GM19467 (cell line): ENCODE results near the gene KHDRBS2.

Experiments used
- ATAC-seq: cut with Tn5 transposase; IDR thresholded peaks from one replicate; pipeline ENCODE4 v1.9.1; 2021; ENCODE audit warnings: mild to moderate bottlenecking, moderate library complexity; ENCODE audit not compliant: unreplicated experiment

Gene KHDRBS2

DNA sequence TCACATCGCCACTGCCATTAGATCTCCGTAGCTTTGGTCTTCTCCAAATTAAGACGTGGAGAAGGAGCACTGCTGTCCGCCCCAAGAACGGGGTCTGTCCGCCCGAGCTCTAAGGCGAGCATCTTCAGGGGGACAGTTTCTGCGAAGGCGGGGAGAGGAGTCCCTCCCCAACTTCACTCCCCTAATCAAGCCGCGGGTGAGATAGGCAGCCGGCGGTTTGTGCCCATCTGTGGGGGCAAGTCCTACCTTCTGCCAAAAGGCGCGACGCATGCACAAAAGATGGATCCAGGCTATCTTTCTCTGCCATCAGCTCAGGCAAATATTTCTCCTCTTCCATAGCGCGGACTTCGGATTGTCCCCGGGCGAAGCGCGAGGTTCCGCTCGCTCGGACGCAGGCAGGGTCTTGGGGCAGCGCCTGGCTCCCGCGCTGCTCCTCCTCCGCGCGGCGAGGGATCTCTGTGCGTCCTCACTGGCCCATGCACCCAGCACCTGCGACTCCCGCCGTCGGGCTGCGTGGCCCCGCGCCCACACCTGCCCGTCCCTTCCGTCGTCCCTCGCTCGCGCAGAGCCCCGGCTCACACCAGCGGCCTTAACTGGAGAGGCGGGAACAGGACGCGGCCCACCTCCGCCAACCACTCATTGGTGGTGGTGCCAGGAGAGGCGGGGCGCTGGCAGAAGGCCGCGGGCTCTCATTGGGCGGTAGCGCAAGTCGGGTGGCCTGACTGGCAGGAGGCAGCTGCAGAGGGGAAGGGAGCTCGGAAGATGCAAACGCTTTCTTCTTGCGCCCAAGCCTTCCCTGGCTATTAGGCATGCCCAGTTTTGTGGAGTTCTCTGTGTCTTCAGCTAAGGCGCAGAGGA lies at the start of gene KHDRBS2:
Gene KHDRBS2 (minus strand): TSS at position 614 of the 858 bp plus-strand sequence.
- peak; percentile 100 for ATAC-seq

DNA sequence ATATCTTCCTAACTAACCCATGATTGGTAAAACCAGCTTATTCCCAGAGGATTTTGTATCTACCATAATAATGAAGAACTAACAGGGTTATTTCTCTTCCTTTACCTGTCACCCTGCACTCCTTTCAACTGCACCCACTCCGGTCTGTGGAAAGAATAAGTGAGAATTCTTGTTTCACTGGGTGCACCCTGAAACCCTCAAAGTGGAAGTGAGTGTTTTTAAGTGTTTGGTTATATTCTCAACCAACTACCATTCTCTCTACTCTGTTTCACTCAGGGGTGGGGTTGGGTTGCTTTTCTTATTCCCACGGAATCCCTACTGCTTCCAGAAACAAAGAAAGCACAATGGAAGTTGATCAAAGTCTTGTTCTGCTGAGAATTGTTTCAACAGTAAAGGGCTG lies 42.6 kb upstream of the KHDRBS2 start:
- no peak for ATAC-seq

- no peak for ATAC-seq
Measured at GRCh38 chr6:62324834-62325233, 38.8 kb upstream of the KHDRBS2 start.

DNA sequence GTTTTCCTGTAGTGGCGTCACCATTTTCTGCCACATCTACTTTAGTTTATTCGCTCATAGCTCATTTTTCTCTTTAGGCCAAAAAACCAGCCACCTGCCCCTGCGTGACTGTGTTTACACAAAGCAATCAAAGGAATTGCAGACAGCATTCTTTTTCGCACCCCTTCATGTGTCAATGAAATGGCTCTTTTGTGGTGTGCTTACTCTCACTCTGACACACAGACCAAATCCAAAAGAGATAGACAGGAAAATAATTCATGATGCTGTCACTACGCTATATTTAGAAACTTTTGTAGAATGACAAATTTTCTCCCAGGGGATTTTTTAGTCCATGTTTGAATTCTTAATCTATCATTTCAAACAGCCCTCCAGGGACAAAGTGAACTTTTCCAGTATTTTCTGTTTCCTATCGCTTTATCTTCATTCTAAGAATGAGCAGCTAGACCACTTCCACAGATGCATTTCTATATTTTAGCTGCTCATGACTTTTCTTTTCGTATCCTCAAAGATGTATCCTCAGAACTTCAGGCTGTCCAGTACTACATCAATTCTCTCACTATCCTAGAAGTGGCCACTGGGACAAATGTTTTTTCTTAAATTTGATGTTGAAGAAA lies 37.9 kb upstream of the KHDRBS2 start:
- ATAC-seq, result no peak

- peak; percentile 82 for ATAC-seq
Measured at GRCh38 chr6:62298745-62299392, 12.8 kb upstream of the KHDRBS2 start.

GRCh38 chr6:62296541-62296940 lies 10.5 kb upstream of the KHDRBS2 start:
- ATAC-seq, result no peak

DNA sequence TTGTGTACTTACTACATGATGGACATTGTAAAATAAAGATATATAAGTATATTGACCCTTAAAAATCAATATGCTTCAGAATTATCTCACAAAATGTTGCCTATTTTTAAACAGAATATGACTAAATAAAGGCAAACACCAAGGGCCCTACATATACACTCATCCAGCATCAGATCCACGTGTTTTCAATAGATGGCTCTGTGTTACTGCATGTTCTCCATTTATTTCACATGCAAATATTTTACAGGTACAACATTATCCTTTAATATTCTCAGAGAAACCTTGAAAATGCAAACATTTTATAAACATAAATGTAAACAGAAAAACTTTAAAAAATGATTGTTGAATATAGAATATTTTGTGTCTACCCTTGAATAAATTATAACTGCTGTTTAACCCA lies 2.9 kb upstream of the KHDRBS2 start:
- no peak for ATAC-seq

DNA sequence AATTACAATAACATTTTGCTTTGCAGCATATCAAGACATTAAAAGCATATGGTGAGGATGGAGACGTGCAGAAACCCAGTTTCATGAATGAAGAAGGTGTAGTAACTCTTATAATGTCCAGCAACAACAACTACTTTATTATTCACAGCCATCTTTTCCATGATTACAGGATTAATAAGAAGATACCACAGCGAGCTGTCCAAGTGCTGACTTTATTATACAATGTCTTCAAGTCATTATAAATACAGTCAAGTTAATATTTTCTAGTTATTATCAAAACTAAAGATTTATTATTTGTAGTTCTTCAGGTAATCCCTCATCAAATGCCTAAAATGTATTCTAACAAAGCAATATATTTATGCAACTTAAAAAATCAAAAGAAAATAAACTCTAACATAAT lies 2.5 kb upstream of the KHDRBS2 start:
- no peak for ATAC-seq

- no peak for ATAC-seq
Measured at GRCh38 chr6:62286470-62286843, 432 bp upstream of the KHDRBS2 start.

- ATAC-seq, result no peak
Measured at GRCh38 chr6:62284725-62285124, 1.3 kb downstream of the KHDRBS2 start.

DNA sequence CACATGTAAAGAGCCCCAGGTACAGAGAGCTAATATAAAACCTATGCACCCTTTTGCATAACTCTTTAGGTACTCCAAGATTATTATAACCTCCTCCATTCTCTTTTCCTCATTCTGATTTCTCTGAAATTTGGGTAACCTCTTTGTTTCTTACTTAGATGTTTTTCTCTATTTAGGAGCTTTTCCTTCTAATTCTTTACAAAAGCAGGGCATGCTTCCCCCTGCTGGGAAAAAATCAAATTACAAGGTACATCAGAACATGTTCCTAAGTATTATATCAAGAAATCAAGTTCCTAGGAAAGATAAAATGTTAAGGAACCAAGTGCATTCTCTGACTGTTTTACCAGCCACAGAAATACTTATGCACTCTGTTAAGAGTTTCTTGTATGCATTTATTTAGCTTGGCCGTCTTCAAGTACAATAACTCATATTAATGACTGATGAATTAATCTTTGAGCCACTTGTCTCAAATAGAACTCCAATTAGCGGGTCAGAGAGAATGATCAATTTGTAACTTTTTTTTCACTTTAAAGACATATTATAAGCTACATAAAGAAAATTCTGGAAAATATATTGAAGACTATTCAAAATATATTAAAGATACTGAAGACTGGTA lies 2.1 kb downstream of the KHDRBS2 start:
- no peak for ATAC-seq

GRCh38 chr6:62283365-62283764 lies 2.7 kb downstream of the KHDRBS2 start:
- ATAC-seq, result no peak

DNA sequence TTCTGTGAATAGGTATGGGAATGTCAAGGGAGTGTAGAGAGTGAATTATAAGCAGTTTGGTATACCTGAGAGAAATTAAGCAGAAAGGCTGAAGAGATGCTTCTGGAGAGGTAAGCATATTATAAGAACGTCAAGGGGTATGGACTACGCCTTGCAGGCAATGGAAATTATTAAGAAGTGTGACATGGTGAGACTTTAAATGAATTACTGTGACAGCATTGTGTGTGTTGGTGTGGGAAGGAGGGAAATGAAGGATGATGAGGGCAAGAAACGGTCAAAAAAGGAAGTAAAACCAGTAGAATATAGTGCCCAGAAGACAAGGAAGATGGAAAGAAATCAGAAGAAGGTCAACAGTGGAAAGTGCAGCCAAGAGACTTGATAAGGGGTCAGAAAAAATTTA lies 5.9 kb downstream of the KHDRBS2 start:
- ATAC-seq, result no peak

GRCh38 chr6:62272114-62272513 lies 13.9 kb downstream of the KHDRBS2 start:
- ATAC-seq, result no peak

- no peak for ATAC-seq
Measured at GRCh38 chr6:62265906-62266525, 20.0 kb downstream of the KHDRBS2 start.

DNA sequence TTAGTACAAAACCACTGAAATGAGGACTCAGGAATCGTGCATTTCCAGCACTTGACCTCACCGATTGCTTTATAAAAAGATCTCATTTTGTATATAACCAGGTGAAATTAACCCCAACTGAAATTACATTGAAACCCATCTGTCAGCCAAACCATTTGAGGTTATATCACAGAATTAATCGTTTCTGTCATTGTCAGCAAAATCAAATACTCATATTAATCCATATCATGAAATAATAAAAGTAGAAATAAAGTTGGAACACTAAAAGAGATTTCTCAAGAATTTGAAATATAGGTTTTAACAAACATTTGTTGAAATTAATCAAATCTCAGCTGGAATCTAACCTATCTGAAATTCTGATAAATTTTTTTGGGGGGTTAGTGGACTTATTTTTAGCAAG lies 23.7 kb downstream of the KHDRBS2 start:
- ATAC-seq, result no peak

DNA sequence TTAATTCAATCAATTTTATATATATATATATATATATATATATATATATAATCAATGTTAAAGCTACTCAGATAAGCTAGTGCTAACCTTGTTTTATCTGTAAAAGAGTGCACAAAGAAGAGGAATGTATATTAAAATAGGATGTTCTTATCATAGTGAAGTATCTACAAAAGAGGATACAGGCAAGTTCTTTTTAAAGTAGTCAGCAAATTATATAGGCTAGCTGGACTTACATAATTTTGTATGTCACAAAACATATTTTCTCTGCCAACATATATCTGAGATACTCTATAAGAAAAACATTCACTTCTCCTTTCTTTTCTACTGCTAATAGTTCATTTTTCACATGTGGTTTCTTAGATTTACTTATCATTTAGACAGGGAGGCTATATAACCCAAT lies 39.9 kb downstream of the KHDRBS2 start:
- no peak for ATAC-seq

DNA sequence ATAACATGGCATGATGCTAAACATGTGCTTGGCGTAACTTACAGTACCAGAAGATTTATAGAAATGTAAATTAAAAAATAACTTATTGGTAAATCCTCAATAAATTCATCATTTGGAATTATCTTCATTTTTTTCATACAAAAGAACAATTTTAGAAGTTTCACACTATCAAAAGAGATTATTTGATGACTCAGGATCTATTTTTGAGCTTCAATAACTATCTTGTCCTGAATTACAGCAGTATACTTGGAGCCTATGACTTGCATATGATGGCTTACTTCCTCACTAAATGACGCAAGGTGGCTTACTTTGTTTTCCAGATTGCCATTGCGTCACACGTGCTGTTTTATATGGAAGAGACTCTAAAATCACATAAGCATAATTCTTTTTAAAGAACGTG lies 49.2 kb downstream of the KHDRBS2 start:
- no peak for ATAC-seq

DNA sequence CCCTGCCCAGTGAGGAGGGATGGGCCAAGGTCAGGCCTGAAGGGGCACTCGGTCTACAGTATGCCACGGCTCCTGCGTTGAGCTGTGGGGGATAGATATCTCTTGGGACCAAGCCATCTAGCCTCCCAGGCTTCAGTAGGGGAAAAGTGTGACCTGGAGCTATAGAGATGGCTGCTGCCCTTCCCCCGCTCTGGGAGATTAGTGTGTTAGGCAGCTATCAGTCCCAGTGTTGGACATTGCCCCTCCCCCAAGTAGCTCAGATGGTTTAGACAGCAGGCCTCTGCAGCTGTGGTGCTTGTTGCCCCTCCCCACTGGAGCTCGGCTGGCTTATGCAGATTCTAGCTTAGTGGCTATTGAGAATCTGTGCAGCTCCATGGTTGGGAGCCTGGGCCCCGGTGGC lies 56.8 kb downstream of the KHDRBS2 start:
- no peak for ATAC-seq

DNA sequence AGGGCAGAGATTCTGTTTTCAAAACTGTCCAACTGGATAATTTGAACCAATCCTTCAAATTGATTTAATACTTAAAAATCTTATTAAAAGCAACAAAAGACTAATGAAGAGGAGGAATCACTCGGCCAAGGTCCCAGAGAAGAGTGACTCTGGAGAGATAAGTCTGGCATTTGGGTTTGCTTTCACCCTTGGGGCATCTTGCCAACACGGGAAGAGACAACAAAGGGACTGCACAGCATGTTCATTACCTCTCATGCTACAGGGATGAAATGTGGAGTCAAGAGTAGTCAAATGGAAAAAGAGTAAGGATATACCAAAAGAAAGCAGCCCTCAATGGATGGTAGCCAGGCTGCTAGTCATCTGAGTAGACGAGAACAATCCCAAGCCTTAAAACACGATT lies 68.2 kb downstream of the KHDRBS2 start:
- ATAC-seq, result no peak

DNA sequence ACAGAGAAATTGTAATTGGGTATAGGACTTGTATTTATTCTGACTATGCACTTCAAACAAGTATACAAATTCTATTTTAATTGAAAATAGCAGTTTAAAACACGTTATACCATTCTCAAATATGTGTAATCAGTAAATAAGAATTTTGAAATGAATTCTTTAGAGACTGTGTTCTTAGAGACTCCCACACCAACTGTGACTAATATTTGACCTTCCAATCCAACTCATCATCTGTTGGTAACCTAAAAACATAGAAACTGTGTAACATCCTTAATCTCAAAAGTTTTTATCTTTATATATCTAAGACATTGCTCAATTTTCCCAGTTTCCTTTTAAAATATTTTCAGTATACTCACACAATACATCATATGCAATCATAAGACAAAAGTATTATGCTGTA lies 83.9 kb downstream of the KHDRBS2 start:
- ATAC-seq, result no peak
